Measurements from ENCODE around the gene AUTS2.

Gene AUTS2

GRCh38 chr7:70498232-70498992, 900.1 kb downstream of the AUTS2 start:
- ATAC-seq (replicated peaks) (no peak), DNase-seq (no peak)
- Mint-ChIP-seq H3K27ac (no peak overlapping the region), H3K9me3 (no peaks in the 10 kb centered on the region), H3K4me3 (no peak overlapping the region), H3K27me3 (no peaks in the 10 kb centered on the region), H3K36me3 (peaks cover 0 to 2% of the 10 kb centered on the region in 2 donors), H3K4me1 (no peaks in the 10 kb centered on the region)

GRCh38 chr7:70500261-70500660, 902.0 kb downstream of the AUTS2 start:
- no peak for ATAC-seq (replicated peaks)
- H3K9me3 Mint-ChIP-seq: no peaks in the 10 kb centered on the region
- H3K36me3 Mint-ChIP-seq: peaks cover 0 to 2% of the 10 kb centered on the region in 2 donors
- no peak overlapping the region for H3K27ac Mint-ChIP-seq
- DNase-seq: no peak
- no peaks in the 10 kb centered on the region for H3K4me1 Mint-ChIP-seq
- H3K4me3 Mint-ChIP-seq: no peak overlapping the region
- H3K27me3 Mint-ChIP-seq: no peaks in the 10 kb centered on the region

- H3K4me1 Mint-ChIP-seq: peaks cover 0 to 1% of the 10 kb centered on the region in 2 donors
- DNase-seq (no peak), ATAC-seq (replicated peaks) (no peak)
- no peaks in the 10 kb centered on the region for H3K9me3 Mint-ChIP-seq
- H3K4me3 Mint-ChIP-seq: no peak overlapping the region
- no peaks in the 10 kb centered on the region for H3K27me3 Mint-ChIP-seq
- H3K36me3 Mint-ChIP-seq: peaks cover 0 to 2% of the 10 kb centered on the region in 2 donors
- H3K27ac Mint-ChIP-seq: no peak overlapping the region
Observed at GRCh38 chr7:70502117-70502863, 904.0 kb downstream of the AUTS2 start.

- Mint-ChIP-seq H3K27ac (no peak overlapping the region), H3K4me1 (peaks cover 0 to 1% of the 10 kb centered on the region in 2 donors), H3K36me3 (peaks cover 0 to 2% of the 10 kb centered on the region in 2 donors), H3K9me3 (no peaks in the 10 kb centered on the region), H3K4me3 (no peak overlapping the region), H3K27me3 (no peaks in the 10 kb centered on the region)
- ATAC-seq (replicated peaks) (no peak), DNase-seq (no peak)
Observed at GRCh38 chr7:70504254-70504653, 906.0 kb downstream of the AUTS2 start.

GRCh38 chr7:70505468-70505867, 907.2 kb downstream of the AUTS2 start:
- no peak for DNase-seq
- no peak for ATAC-seq (replicated peaks)
- Mint-ChIP-seq H3K4me1 (peaks cover 0 to 1% of the 10 kb centered on the region in 2 donors), H3K27ac (no peak overlapping the region), H3K36me3 (no peaks in the 10 kb centered on the region), H3K9me3 (no peaks in the 10 kb centered on the region), H3K27me3 (no peaks in the 10 kb centered on the region), H3K4me3 (no peak overlapping the region)

GRCh38 chr7:70505886-70506285, 907.6 kb downstream of the AUTS2 start:
- Mint-ChIP-seq H3K27ac (no peak overlapping the region), H3K4me3 (no peak overlapping the region), H3K4me1 (peaks cover 0 to 1% of the 10 kb centered on the region in 2 donors), H3K36me3 (no peaks in the 10 kb centered on the region), H3K9me3 (no peaks in the 10 kb centered on the region), H3K27me3 (no peaks in the 10 kb centered on the region)
- ATAC-seq (replicated peaks) (no peak), DNase-seq (no peak)

- Mint-ChIP-seq H3K9me3 (no peaks in the 10 kb centered on the region), H3K27ac (no peak overlapping the region), H3K27me3 (no peaks in the 10 kb centered on the region), H3K4me1 (peaks cover 0 to 1% of the 10 kb centered on the region in 2 donors), H3K4me3 (no peak overlapping the region), H3K36me3 (no peaks in the 10 kb centered on the region)
- ATAC-seq (replicated peaks) (peak in 1 of 2 donors; percentile 21), DNase-seq (no peak)
Observed at GRCh38 chr7:70506434-70506833, 908.2 kb downstream of the AUTS2 start.

- no peak for ATAC-seq (replicated peaks)
- H3K9me3 Mint-ChIP-seq: no peaks in the 10 kb centered on the region
- no peak overlapping the region for H3K27ac Mint-ChIP-seq
- DNase-seq: no peak
- no peaks in the 10 kb centered on the region for H3K27me3 Mint-ChIP-seq
- no peak overlapping the region for H3K4me3 Mint-ChIP-seq
- peaks cover 0 to 3% of the 10 kb centered on the region in 2 donors for H3K36me3 Mint-ChIP-seq
- no peaks in the 10 kb centered on the region for H3K4me1 Mint-ChIP-seq
Observed at GRCh38 chr7:70512144-70512543, 913.9 kb downstream of the AUTS2 start.

GRCh38 chr7:70512761-70513160, 914.5 kb downstream of the AUTS2 start:
- Mint-ChIP-seq H3K4me3 (no peak overlapping the region), H3K4me1 (no peaks in the 10 kb centered on the region), H3K27ac (no peak overlapping the region), H3K9me3 (no peaks in the 10 kb centered on the region), H3K27me3 (no peaks in the 10 kb centered on the region), H3K36me3 (peaks cover 0 to 3% of the 10 kb centered on the region in 2 donors)
- ATAC-seq (replicated peaks) (no peak), DNase-seq (no peak)

GRCh38 chr7:70520611-70521010, 922.3 kb downstream of the AUTS2 start:
- H3K27ac Mint-ChIP-seq: no peak overlapping the region
- H3K9me3 Mint-ChIP-seq: no peaks in the 10 kb centered on the region
- ATAC-seq (replicated peaks): no peak
- H3K36me3 Mint-ChIP-seq: peaks cover 5 to 11% of the 10 kb centered on the region in 2 donors
- no peaks in the 10 kb centered on the region for H3K4me1 Mint-ChIP-seq
- H3K27me3 Mint-ChIP-seq: no peaks in the 10 kb centered on the region
- no peak for DNase-seq
- H3K4me3 Mint-ChIP-seq: no peak overlapping the region

- Mint-ChIP-seq H3K36me3 (peaks cover 18 to 20% of the 10 kb centered on the region in 2 donors), H3K27ac (no peak overlapping the region), H3K4me1 (no peaks in the 10 kb centered on the region), H3K9me3 (no peaks in the 10 kb centered on the region), H3K4me3 (no peak overlapping the region), H3K27me3 (no peaks in the 10 kb centered on the region)
- DNase-seq: no peak
- no peak for ATAC-seq (replicated peaks)
Observed at GRCh38 chr7:70523249-70523988, 925.1 kb downstream of the AUTS2 start.

GRCh38 chr7:70523989-70524351, 925.7 kb downstream of the AUTS2 start:
- no peaks in the 10 kb centered on the region for H3K4me1 Mint-ChIP-seq
- H3K36me3 Mint-ChIP-seq: peaks cover 18 to 20% of the 10 kb centered on the region in 2 donors
- DNase-seq: no peak
- H3K9me3 Mint-ChIP-seq: no peaks in the 10 kb centered on the region
- H3K27me3 Mint-ChIP-seq: no peaks in the 10 kb centered on the region
- no peak overlapping the region for H3K27ac Mint-ChIP-seq
- ATAC-seq (replicated peaks): no peak
- no peak overlapping the region for H3K4me3 Mint-ChIP-seq

- ATAC-seq (replicated peaks): no peak
Observed at GRCh38 chr7:70525991-70526390, 927.7 kb downstream of the AUTS2 start.

GRCh38 chr7:70527520-70528115, 929.3 kb downstream of the AUTS2 start:
- peaks cover 0 to 3% of the 10 kb centered on the region in 2 donors for H3K4me1 Mint-ChIP-seq
- DNase-seq: no peak
- H3K36me3 Mint-ChIP-seq: peaks cover 21 to 29% of the 10 kb centered on the region in 2 donors
- ATAC-seq (replicated peaks): no peak
- H3K4me3 Mint-ChIP-seq: no peak overlapping the region
- H3K27ac Mint-ChIP-seq: no peak overlapping the region
- H3K27me3 Mint-ChIP-seq: no peaks in the 10 kb centered on the region
- peaks cover 0 to 3% of the 10 kb centered on the region in 2 donors for H3K9me3 Mint-ChIP-seq

More at GRCh38 chr7:70525991-70526390, 927.7 kb downstream of the AUTS2 start:
- no peak for DNase-seq
- H3K27me3 Mint-ChIP-seq: no peaks in the 10 kb centered on the region
- no peak overlapping the region for H3K27ac Mint-ChIP-seq
- peaks cover 0 to 3% of the 10 kb centered on the region in 2 donors for H3K9me3 Mint-ChIP-seq
- peaks cover 21 to 26% of the 10 kb centered on the region in 2 donors for H3K36me3 Mint-ChIP-seq
- peaks cover 0 to 3% of the 10 kb centered on the region in 2 donors for H3K4me1 Mint-ChIP-seq
- H3K4me3 Mint-ChIP-seq: no peak overlapping the region
